SK-MEL-5 (cell line): ENCODE data around the gene LEFTY1. TPM values are rescaled to one million over a fixed set of nuclear protein-coding genes. Genes with fewer than 3 reads are reported as not detected.
A peak's percentile ranks its signal among the peaks of the same experiment; 100 is the strongest.
"Not testable (repeated sequence)": the region's sequence is repeated elsewhere in the genome, so short reads cannot be mapped to it uniquely, and the experiment has no call there.

Experiments used
- DNase-seq: peaks from one replicate; pipeline ENCODE4 v3.0.0-alpha.2; 2016; ENCODE audit warnings: low read depth, low spot score
- in situ Hi-C: cut with HindIII; loops from 2 replicates; pipeline ENCODE4 v1.10.0; 2016; ENCODE audit warnings: low sequenced_read_pairs, high pct_unique_total_duplicates, low pct_unique_long_range_greater_than_20kb
- polyA plus RNA-seq, 2 experiments: library from polyadenylated mRNA; depleted of rRNA; stranded (reverse); fragments of >200 nt; gene quantifications; 2 replicates each; pipeline ENCODE4 v1.2.3, GENCODE V29; 2015
- total RNA-seq: library from RNA; depleted of rRNA; stranded (reverse); fragments of >200 nt; shearing (Covaris generic); gene quantifications from 2 replicates; pipeline ENCODE4 v1.2.3, GENCODE V29; 2014; rRNA removed

LEFTY1 gene
- not detected in 2 replicates for total RNA-seq
- not detected in 2 replicates for polyA plus RNA-seq (2015; cell fraction: cytosol; rRNA removed)
- not detected in 2 replicates for polyA plus RNA-seq (2015; cell fraction: nucleus; rRNA removed)

- in situ Hi-C loops: no loop called here
Measured at GRCh38 chr1:225888898-225889601, at the start of gene LEFTY1. Gene LEFTY1, minus strand, starts transcription at chr1:225889146. Its CDS starts 80 bp downstream, at chr1:225889066.

GRCh38 chr1:225937048-225937968 lies 48.4 kb upstream of the LEFTY1 start:
- in situ Hi-C loops: no loop called here
- no peak for DNase-seq

More at GRCh38 chr1:225888898-225889601, at the start of gene LEFTY1:
- DNase-seq: no peak

- in situ Hi-C loops: no loop called here
- no peak for DNase-seq
Measured at GRCh38 chr1:225936523-225936922, 47.6 kb upstream of the LEFTY1 start.

- DNase-seq, in situ Hi-C loops: not testable (repeated sequence)
Measured at GRCh38 chr1:225936086-225936485, 47.1 kb upstream of the LEFTY1 start.

- DNase-seq: no peak
- in situ Hi-C loops: no loop called here
Measured at GRCh38 chr1:225934711-225935110, 45.8 kb upstream of the LEFTY1 start.

GRCh38 chr1:225933072-225933471 lies 44.1 kb upstream of the LEFTY1 start:
- in situ Hi-C loops: no loop called here
- DNase-seq: no peak

GRCh38 chr1:225931270-225932136 lies 42.6 kb upstream of the LEFTY1 start:
- in situ Hi-C loops: no loop called here
- no peak for DNase-seq

GRCh38 chr1:225930566-225930965 lies 41.6 kb upstream of the LEFTY1 start:
- in situ Hi-C loops: no loop called here
- no peak for DNase-seq

GRCh38 chr1:225929462-225929861 lies 40.5 kb upstream of the LEFTY1 start:
- DNase-seq, in situ Hi-C loops: not testable (repeated sequence)

- in situ Hi-C loops: no loop called here
- DNase-seq: no peak
Measured at GRCh38 chr1:225928186-225929175, 39.5 kb upstream of the LEFTY1 start.

- in situ Hi-C loops: no loop called here
- DNase-seq: no peak
Measured at GRCh38 chr1:225926551-225927113, 37.7 kb upstream of the LEFTY1 start.

- in situ Hi-C loops: no loop called here
- peak; percentile 93 for DNase-seq
Measured at GRCh38 chr1:225923692-225924555, 35.0 kb upstream of the LEFTY1 start, which contains the start of gene PYCR2. Gene PYCR2, minus strand, starts transcription at chr1:225924250. Its CDS starts 140 bp downstream, at chr1:225924110.

- in situ Hi-C loops: no loop called here
- no peak for DNase-seq
Measured at GRCh38 chr1:225923381-225923691, 34.4 kb upstream of the LEFTY1 start.

- DNase-seq: no peak
- in situ Hi-C loops: no loop called here
Measured at GRCh38 chr1:225921734-225922709, 33.1 kb upstream of the LEFTY1 start.
